Anterior cingulate cortex (tissue), 58 donors: Measurements from ENCODE around the gene SF3B3.

Experiments used
- DNase-seq, 58 donors: peaks; one replicate each; lab custom pipeline; 2025; lab: John Stamatoyannopoulos, UW

Gene SF3B3

GRCh38 chr16:70523743-70524398 lies at the start of gene SF3B3:
SF3B3 (plus strand) TSS chr16:70523816; CDS start chr16:70526657, 2,841 bp downstream.
- peak in 57 of 58 donors; percentile 19 to 88 (median 70) for DNase-seq

GRCh38 chr16:70474320-70475053 lies 49.1 kb upstream of the SF3B3 start:
- no peak for DNase-seq

DNA sequence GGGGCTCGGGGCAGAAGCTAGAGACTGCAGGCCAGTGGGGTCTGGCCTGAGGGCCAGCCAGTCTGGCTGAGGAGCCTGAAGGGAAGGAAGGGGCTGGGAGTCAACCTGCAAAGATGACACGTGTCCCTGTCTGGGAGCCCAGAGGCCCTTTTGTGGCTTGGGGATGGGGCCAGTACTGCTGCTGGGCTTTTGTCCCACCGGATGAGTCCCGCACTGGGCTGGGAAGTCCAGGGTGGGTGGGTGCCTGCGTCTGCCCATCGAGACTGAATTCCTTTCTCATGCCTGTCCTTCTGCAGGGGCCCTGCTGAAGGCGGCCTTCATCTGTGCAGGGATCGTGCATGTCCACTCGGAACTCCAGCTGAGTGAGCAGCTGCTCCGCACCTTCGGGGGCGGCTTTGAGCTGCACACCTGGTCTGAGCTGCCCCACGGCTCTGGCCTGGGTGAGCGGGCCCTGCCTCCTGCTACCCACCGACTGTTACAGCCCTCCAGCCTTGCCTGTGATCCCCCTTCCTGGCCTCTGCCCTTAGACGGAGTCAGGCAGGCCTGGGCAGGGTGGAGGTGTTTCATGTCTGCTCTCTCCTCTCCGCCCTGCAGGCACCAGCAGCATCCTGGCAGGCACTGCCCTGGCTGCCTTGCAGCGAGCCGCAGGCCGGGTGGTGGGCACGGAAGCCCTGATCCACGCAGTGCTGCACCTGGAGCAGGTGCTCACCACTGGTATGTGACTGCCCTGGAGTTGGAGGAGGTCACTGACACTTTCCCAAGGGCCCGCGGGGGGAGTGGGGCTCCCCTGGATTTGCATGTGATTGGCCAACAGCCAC lies 48.4 kb upstream of the SF3B3 start:
- no peak for DNase-seq

DNA sequence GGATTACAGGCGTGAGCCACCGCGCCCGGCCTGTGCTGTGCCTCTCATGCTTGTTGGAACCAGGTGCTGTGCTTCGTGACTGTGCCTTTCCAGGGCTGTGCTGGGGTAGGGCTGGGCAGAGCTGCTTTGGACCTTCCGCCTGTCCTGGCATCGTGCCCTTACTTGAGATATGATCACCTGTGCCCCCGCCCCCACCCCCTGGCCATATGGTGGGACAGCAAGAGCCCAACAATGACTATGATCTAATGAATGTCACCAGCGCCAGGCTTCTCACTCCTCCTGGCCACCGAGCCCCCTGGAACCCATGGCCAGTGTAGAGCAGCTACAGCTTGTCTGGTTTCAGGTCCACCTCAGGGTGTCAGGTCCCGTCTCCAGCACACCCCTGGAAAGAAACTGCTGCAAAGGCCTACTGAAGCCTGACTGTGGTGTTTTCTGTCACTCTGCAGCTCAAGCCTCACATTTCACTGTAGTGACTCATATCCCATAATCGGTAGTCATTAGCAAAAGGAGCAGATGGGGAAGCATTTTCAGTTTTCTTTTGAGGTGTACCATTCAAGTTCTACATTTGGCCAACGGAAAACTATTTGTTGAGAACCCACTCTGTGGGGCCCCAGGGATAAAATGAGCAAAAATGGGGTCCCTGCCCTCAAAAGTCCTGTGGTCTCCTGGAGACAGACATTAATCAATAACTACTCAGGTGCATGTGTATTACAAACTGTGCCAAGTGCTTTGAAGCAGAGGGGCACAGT lies 47.2 kb upstream of the SF3B3 start:
- DNase-seq: peak in 5 of 58 donors; percentile 7 to 16 (median 9)

- DNase-seq: no peak
Measured at GRCh38 chr16:70478169-70478568, 45.4 kb upstream of the SF3B3 start.

DNA sequence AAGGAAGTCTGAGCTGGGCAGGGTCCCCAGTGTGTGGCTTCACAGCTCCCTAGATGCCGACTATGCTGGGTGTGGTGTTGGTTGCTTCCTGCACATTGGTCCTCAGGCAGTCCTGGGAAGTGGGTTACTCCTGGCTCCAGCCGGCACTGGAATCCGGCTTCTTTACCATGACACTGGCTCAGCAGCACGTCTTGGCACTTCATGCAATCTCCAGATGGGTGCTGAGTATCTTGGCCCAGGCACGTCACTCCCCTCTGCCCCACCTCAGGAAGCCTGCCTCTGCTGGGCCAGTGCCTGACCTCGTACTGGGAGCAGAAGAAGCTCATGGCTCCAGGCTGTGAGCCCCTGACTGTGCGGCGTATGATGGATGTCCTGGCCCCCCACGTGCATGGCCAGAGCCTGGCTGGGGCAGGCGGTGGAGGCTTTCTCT lies 44.7 kb upstream of the SF3B3 start:
- no peak for DNase-seq

- no peak for DNase-seq
Measured at GRCh38 chr16:70480127-70481105, 43.2 kb upstream of the SF3B3 start.

- DNase-seq: no peak
Measured at GRCh38 chr16:70481929-70482536, 41.6 kb upstream of the SF3B3 start.

DNA sequence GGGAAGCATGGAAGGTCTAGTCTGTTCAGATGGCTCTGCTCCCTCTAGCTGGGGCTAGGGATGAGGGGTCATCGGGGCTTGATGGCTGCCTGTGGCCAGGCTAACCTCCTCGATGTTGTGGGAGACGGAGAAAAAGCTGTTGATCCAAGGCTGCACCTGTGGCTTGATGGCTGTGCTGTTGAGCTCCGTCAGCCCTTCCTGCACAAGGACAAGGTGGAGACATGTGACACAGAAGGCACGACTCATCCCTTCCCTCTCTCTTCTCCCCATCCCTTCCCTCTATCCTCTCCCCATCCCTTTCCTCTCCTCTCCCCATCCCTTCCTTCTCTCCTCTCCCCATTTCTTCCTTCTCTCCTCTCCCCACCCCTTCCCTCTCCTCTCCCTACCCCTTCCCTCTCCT lies 41.0 kb upstream of the SF3B3 start:
- no peak for DNase-seq

- DNase-seq: no peak
Measured at GRCh38 chr16:70483426-70483825, 40.2 kb upstream of the SF3B3 start.

DNA sequence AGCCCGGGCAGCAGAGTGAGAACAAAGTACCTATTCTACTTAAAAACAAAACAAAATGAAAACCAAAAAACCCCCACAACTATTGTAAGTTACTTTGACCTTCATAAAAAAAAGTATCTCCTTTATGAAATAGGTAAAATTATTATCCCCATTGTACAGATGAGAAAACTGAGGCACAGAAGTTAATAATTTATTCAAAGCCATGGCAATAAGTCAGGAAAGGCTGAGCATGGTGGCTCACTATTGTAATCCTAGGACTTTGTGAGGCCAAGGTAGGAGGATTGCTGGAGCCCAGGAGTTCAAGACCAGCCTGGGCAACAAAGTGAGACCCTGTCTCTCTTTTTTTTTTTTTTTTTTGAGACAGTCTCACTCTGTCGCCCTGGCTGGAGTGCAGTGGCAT lies 38.7 kb upstream of the SF3B3 start:
- DNase-seq: no peak

GRCh38 chr16:70490261-70490660 lies 33.4 kb upstream of the SF3B3 start:
- peak in 32 of 58 donors; percentile 9 to 74 (median 34) for DNase-seq

DNA sequence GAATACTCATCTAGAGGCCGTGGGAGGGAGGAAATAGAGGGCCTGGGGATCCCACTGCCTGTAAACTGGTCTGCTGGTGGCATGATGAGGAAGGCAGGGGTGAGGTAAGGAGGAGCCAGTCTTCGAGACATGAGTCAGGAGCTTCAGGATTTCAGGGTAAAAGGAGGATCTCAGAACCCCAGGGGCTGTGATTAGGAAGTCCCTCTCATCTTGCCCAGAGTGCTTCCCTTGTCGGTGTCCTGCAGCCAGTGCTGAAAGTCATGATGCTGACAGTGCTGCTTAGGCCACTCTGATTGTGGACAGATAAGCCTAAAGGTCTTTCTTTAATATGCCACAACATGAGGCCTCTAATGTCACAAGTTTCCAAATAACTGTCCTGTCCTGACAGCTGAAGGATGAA lies 29.8 kb upstream of the SF3B3 start:
- DNase-seq: no peak

- DNase-seq: no peak
Measured at GRCh38 chr16:70494202-70494770, 29.3 kb upstream of the SF3B3 start.

DNA sequence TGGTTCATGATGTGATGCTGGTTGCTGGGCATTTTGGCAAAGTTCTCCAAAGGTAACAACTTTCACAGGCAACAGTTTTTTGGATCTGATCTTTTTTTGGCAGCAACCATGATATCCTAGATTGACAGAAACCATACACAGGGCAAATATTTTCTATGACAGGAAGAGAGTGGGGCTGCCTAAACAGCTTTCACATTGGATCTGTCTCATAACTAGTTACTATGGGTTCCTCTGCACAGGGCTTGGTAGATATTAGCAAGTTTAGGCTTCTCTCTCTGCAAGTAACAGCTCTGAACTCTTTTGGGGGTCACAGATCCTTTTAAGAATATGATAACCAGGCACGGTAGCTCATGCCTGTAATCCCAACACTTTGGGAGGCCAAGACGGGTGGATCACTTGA lies 28.8 kb upstream of the SF3B3 start:
- no peak for DNase-seq

DNA sequence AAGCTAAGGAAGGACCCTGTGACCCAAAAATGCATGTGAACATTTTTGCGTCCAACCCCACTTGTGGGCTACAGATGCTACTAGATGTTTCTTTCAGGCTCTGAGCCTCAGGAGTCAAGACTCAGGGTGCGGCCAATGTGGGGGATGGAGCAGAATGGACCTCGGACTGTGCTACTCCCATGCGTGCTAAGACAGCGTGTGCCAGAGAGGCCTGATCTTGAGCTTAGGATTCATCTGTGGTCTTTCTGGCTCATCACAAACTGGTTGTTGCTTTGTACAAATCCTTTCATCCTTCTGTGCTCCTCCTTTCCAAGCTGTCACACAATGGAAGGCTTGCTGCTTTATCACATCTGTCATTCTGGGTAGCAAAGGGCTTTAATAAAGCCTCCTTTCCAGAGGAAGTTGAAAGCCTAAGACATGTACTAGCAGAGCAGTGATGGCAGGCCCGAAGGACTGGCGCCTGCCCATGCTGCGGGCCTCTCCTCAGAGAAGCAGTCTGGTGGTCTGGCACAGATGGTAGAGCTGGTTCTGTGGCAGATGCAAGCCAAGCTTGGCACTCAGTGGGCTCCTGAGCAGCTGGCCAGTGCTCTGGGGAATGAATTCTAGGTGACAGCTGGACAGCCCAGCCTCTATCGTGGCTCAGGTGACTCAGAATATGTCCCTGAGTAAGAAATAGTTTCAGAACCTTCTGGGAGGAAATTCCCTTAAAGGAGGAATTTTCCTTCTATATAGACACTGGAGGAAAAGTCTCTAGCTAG lies 28.0 kb upstream of the SF3B3 start:
- DNase-seq: peak in 6 of 58 donors; percentile 9 to 20 (median 14)

- DNase-seq: no peak
Measured at GRCh38 chr16:70496513-70496912, 27.1 kb upstream of the SF3B3 start.

DNA sequence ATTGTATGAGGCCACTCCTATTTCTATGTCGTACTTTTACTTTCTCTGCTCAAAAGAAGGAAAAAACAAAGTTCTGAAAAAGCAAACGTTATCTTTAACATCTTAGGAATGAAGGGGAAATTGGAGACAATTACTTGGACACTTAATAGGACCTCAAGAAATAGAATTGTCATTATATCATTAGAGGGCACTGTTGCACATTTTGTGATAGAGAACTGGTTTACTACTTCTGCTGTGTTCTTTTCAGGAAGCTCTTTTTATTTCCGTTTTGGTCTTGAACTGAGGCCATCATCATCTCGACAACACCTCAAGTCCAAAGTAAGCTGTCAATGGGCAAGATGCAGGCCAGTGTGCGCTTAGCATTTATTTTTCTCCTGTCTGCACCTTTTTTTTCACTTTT lies 14.9 kb upstream of the SF3B3 start:
- no peak for DNase-seq
